HG03558 (cell line): Measurements from ENCODE around the gene AP4S1.
"Not testable (repeated sequence)": the region's sequence is repeated elsewhere in the genome, so short reads cannot be mapped to it uniquely, and the experiment has no call there.

Experiments
- ATAC-seq: cut with Tn5 transposase; IDR thresholded peaks from one replicate; pipeline ENCODE4 v1.9.1; 2021; ENCODE audit warnings: moderate number of reproducible peaks; ENCODE audit not compliant: unreplicated experiment; ENCODE audit errors: extremely low read depth

The AP4S1 gene

DNA sequence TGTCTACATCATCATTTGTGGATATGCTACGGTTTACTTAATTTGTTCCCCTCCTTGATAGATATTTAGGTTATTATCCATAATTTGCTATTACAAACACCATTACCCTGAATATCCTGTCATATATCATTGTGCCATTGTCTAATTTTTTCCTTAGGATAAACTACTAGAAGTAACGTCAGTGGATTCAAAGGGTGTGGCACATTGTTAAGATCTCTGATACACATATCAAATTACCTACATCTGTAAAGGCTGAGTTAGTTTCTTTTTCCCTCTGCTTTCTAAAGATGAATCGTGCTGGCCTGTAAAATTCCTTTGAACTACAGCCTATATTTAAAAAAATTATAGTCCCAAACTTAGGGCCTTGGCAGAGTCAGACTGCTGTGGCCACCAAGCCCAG is 54.6 kb downstream of the AP4S1 start:
- no peak for ATAC-seq

DNA sequence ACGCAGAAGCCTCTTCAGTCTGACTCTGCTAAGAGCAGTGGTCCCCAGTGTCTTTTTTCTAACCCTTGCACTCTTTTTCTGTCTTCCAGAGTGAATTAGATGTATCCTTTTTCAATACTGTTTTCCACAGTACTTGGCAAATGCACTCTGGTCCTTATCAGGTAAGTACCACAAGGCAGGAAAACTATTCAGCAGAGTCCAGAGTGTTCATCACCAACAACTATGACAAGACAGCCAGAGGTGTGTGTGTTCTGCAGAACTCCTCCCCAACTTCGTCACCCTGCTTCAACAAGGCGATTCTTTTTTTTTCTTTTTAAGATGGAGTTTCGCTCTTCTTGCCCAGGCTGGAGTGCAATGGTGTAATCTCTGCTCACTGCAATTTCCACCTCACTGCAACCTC is 55.0 kb downstream of the AP4S1 start:
- no peak for ATAC-seq

DNA sequence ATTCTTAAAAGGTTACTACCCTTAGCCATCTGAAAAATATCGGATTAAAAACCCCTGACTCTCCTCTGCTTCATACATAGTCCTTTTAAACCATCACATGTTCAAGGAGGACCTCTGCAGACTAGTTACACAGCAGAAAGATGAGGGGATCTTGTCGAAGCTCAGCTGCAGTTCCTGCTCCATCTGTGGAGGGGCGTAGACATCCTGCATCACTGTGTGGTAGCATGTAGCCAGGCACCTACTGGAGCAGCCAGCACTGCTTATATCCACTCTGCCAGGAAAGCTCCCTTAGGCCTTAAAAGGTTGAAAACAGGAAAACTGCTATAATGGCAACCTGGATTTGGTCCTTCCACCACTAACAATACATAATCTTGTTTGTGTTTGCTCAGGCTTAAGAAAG is 58.3 kb downstream of the AP4S1 start:
- no peak for ATAC-seq

DNA sequence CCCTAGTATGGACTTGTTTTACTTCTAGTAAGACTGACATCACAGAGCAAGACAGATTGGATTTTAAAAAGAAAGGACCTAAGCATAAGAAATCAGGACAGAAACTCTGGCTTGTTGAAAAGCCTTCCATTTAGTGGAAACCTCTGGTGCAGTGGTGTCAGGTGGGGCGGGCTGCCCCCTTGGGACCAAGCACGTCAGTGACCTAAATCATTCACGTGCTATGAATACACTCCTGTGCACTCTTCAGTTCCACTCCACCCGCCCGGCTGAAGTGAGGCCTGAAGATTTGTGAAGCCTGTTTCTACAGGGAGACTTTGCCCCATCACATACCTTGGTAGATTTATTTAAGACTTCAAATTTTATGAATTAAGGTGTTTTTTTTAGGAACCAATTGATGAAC is 58.9 kb downstream of the AP4S1 start:
- peak; percentile 63 for ATAC-seq

GRCh38 chr14:31085027-31085426 is 59.6 kb downstream of the AP4S1 start:
- no peak for ATAC-seq

- not testable (repeated sequence) for ATAC-seq
These were observed 61.0 kb downstream of the AP4S1 start for GRCh38 chr14:31086466-31086865.

- no peak for ATAC-seq
These were observed 65.7 kb downstream of the AP4S1 start for GRCh38 chr14:31090883-31091764.

- no peak for ATAC-seq
These were observed 66.8 kb downstream of the AP4S1 start for GRCh38 chr14:31092160-31092708.

DNA sequence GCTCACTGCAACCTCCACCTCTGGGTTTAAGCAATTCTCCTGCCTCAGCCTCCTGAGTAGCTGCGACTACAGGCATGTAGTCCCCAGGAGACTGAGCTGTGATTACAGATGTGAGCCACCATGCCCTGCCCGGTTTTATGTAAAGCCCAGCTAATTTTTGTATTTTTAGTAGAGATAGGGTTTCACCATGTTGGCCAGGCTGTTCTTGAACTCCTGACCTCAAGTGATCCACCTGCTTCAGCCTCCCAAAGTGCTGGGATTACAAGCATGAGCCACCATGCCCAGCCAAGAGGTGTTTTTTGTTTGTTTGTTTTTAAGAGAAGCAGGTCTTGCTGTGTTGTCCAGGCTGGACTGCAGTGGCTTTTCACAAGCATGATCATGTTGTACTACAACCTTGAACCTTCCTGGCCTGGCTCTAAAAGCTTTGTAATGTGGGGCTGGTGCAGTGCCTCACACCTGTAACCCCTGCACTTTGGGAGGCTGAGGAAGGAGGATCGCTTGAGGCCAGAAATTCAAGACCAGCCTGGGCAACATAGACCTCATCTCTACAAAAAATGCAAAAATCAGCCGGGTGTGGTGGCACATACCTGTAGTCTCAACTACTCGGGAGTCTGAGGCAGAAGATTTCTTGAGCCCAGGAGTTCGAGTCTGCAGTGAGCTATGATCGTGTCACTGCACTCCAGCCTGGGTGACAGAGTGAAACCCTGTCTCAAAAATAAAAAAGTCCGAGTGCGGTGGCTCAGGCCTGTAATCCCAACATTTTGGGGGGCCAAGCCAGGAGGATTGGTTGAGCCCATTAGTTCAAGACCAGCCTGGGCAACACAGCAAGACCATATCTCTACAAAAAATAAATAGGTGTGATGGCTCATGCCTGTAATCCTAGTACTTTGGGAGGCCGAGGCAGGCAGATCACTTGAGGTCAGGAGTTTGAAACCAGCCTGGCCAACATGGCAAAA is 68.7 kb downstream of the AP4S1 start:
- ATAC-seq, result not testable (repeated sequence)

DNA sequence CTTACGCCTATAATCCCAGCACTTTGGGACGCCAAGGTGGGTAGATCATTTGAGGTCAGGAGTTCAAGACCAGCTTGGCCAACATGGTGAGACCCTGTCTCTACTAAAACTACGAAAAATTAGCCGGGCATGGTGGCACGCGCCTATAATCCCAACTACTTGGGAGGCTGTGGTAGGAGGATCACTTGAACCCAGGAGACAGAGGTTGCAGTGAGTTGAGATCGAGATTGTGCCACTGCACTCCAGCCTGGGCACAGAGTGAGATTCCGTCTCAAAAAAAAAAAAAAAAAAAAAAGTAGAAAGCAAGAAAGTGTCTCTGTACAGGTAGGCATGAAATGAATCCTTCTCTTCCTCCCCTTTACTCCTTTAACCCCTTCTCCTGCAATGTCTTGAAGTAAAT is 70.4 kb downstream of the AP4S1 start:
- ATAC-seq, result not testable (repeated sequence)

GRCh38 chr14:31096255-31096654 is 70.8 kb downstream of the AP4S1 start:
- ATAC-seq, result no peak

GRCh38 chr14:31097081-31097480 is 71.6 kb downstream of the AP4S1 start:
- ATAC-seq, result no peak

GRCh38 chr14:31106768-31107167 is 81.3 kb downstream of the AP4S1 start:
- ATAC-seq, result no peak

GRCh38 chr14:31109257-31109656 is 83.8 kb downstream of the AP4S1 start:
- ATAC-seq, result no peak

DNA sequence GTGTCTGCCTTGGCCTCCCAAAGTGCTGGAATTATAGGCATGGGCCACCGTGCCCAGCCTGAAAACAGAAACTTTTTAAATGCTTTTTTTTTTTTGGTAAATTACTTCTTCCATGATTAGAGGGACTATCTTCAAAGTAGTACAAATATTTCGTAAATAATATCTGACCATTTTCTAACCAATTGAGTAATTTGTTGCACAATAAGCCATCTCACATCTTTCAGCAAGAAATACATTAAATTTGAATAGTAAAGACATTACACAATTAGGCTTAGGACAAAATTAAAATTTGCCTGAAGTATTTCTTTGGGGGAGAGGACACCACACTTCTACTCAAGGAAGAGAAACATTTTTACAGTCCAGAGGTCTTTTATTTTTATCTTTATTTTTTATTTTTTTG is 85.4 kb downstream of the AP4S1 start:
- ATAC-seq, result no peak

GRCh38 chr14:31113794-31114193 is 88.3 kb downstream of the AP4S1 start:
- ATAC-seq, result no peak

DNA sequence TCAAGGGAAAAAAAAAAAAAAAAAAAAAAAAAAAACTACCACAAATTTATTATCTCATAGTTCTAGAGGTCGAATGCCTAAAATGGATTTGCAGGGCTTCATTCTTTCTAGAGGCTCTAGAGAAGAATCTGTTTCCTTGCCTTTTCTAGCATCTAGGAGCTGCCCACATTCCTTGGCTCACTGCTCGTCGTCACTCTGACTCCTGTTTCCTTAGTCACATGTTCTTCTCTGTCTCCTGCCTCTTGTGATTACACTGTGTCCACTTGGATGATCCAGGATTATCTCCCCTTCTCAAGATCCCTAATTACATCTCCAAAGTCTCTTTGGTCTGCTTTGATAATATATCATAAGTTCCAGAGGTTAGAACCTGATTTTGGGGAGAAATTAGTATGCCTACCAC is 93.4 kb downstream of the AP4S1 start:
- ATAC-seq, result no peak

GRCh38 chr14:31122098-31122611 is 96.7 kb downstream of the AP4S1 start:
- ATAC-seq, result no peak

- ATAC-seq, result no peak
These were observed 97.5 kb downstream of the AP4S1 start for GRCh38 chr14:31122921-31123320.

GRCh38 chr14:31124197-31124596 is 98.7 kb downstream of the AP4S1 start:
- no peak for ATAC-seq

- no peak for ATAC-seq
These were observed 99.8 kb downstream of the AP4S1 start for GRCh38 chr14:31125231-31125630.
